ENCODE results near the gene MYO1G. TPM values are rescaled to one million over a fixed set of nuclear protein-coding genes. Genes with fewer than 3 reads are reported as not detected.
A peak's percentile ranks its signal among the peaks of the same experiment; 100 is the strongest.

Gene MYO1G
- total and polyA plus RNA-seq, 9 of the 15 experiments (the other 6 are each of a cell fraction or from before 2014, with no cell fraction given), result 0.03 to 0.62 (median 0.13) TPM; not detected in 1

- TF ChIP-seq AFF4 (CRISPR knock-in tag; IDR thresholded peaks at IDR 0.05), result no peak
These were observed 41.4 kb downstream of the MYO1G start (continued) for GRCh38 chr7:44937426-44937825.

- WGBS (ENCODE audit: insufficient coverage, low coverage, missing lambda C conversion rate), result 14% methylated on average over 5 of the region's 5 CpGs
- Histone ChIP-seq H3K4me1 (replicated peaks in 1 of 2; ENCODE audit: control insufficient read depth in 2 of 2, insufficient read depth in 2 of 2, low read length in 2 of 2) (no peaks in the 10 kb centered on the region; a peak in 2 of 5 replicates), H3K36me3 (ENCODE audit: control insufficient read depth, insufficient read depth, low read length) (no peaks in the 10 kb centered on the region), H3K9me3 (replicated peaks; ENCODE audit: control insufficient read depth, insufficient read depth, low read depth, low read length) (no peaks in the 10 kb centered on the region), H4K20me1 (replicated peaks; ENCODE audit: control insufficient read depth, insufficient read depth, low read length) (no peaks in the 10 kb centered on the region), H3K4me2 (ENCODE audit: insufficient read depth, low read length) (no peak overlapping the region; the same call in 1 of the 2 replicates), H3K27ac (ENCODE audit: extremely low read depth, low read depth, low read length) (no peak overlapping the region), H3K9ac (ENCODE audit: insufficient read depth in 1 of 2, low read depth in 2 of 2, low read length in 2 of 2) (peak overlapping the region in 1 of 2 experiments; percentile 70; a peak in 1 of 4 replicates), H3K9me1 (ENCODE audit: control insufficient read depth, insufficient read depth, low read length) (no peaks in the 10 kb centered on the region), H3K4me3 (no peak overlapping the region), H3K27me3 (ENCODE audit: control insufficient read depth in 2 of 2, insufficient read depth in 2 of 2, low read length in 2 of 2) (no peaks in the 10 kb centered on the region), H2AFZ (ENCODE audit: low read depth, low read length) (no peak overlapping the region), H3K79me2 (ENCODE audit: control insufficient read depth, insufficient read depth, low read length) (no peaks in the 10 kb centered on the region)
- in situ Hi-C loops (cut with MboI) (no loop called here), intact Hi-C loops (cut with micrococcal nuclease) (no loop called here)
- FAIRE-seq (no peak), ATAC-seq (peak; percentile 50; the same call in 2 of the 3 replicates), DNase-seq (ENCODE audit: extremely low read depth in 1 of 4, low spot score in 3 of 4) (no peak)
- ChIA-PET CTCF (ENCODE audit: low intra/inter-chr PET ratio) (no interaction called here), POLR2A (no interaction called here)
- TF ChIP-seq REST (IDR thresholded peaks at IDR 0.05; ENCODE audit: borderline replicate concordance) (no peak), REST (CRISPR knock-in tag; IDR thresholded peaks at IDR 0.05; ENCODE audit: low read depth) (no peak), YY1 (IDR thresholded peaks at IDR 0.05; ENCODE audit: borderline replicate concordance in 1 of 3, control insufficient read depth in 1 of 3, extremely low read depth in 1 of 3, insufficient read depth in 3 of 3, insufficient read length in 1 of 3, insufficient replicate concordance in 2 of 3, low read depth in 1 of 3, low read length in 2 of 3) (peak in 2 of 3 experiments; percentile 22 to 45)
- no TSS peak for BruUV-seq (replicated peaks)
These were observed 42.5 kb downstream of the MYO1G start for GRCh38 chr7:44936322-44936721.
